Right ventricle myocardium inferior (tissue), 1 donor: ENCODE measurements around the gene ETS1. TPM values are rescaled to one million over a fixed set of nuclear protein-coding genes. Genes with fewer than 3 reads are reported as not detected.

Experiments
- ATAC-seq: fragments of 200-7000 bp; cut with Tn5 transposase; one replicate; pipeline ENCODE4 v1.9.1; 2020; ENCODE audit warnings: mild to moderate bottlenecking, moderate library complexity
- DNase-seq: peaks from one replicate; pipeline ENCODE4 v3.0.0; 2021; ENCODE audit errors: missing footprints
- intact Hi-C: fragments of 100-400 bp; cut with DNase I; formaldehyde crosslinking; loops from one replicate; pipeline ENCODE4 v1.11.0; 2022
- total RNA-seq: library from RNA; stranded (reverse); fragmentation: NEBNext Ultra II Directional; extraction: Animal tissue kit (Norgen Biotek cat#: 25700); gene quantifications from one replicate; pipeline ENCODE4 v1.2.1, GENCODE V29; 2021
- donor health status: DM: no; HTN: yes; CAD: no; lungs with severe emphysema.

ETS1 gene
- total RNA-seq, 1 donor from 2014 or later: 53.2 TPM

- intact Hi-C loops: no loop called here
- ATAC-seq (no peak), DNase-seq (no peak)
These were observed 86.3 kb downstream of the ETS1 start for GRCh38 chr11:128501008-128501407.

GRCh38 chr11:128500493-128500892 is 86.9 kb downstream of the ETS1 start:
- DNase-seq (no peak), ATAC-seq (no peak)
- intact Hi-C loops: no loop called here

DNA sequence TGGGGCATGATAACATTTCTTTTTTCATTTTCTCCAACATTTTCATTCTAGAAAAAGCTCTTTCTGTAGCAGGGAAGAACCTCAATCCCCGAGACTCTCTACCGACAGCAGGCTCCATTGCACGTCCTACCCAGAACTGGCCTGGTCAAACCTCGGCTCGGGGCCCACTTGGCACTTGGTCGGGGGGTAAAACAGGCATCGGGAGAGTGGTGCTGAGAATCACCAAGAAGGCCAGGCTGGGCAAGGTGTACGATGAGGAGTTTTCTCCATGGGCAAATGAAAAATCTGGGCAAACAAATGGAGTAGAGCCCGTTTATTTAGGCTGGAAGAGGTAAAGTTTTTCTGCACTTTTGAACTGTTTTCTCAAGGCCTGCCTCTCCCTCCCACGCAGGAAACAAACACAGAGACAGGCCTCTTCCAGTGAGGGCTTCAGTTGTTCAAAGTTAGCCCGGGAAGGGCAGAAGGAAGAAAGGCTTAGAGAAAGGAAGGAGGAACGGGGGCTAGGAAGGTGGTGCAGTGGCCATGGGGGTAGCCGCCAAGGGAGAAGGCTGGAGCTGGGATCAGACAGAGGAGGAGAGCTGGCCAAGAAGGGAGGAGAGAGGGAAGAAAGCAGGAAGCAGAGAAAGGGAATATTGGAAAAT is 87.6 kb downstream of the ETS1 start:
- ATAC-seq: no peak
- DNase-seq: no peak
- intact Hi-C loops: no loop called here

- DNase-seq (no peak), ATAC-seq (no peak)
- intact Hi-C loops: no loop called here
These were observed 88.6 kb downstream of the ETS1 start for GRCh38 chr11:128498721-128499245.

- no peak for DNase-seq
- no peak for ATAC-seq
- intact Hi-C loops: no loop called here
These were observed 89.6 kb downstream of the ETS1 start for GRCh38 chr11:128497776-128498095.

DNA sequence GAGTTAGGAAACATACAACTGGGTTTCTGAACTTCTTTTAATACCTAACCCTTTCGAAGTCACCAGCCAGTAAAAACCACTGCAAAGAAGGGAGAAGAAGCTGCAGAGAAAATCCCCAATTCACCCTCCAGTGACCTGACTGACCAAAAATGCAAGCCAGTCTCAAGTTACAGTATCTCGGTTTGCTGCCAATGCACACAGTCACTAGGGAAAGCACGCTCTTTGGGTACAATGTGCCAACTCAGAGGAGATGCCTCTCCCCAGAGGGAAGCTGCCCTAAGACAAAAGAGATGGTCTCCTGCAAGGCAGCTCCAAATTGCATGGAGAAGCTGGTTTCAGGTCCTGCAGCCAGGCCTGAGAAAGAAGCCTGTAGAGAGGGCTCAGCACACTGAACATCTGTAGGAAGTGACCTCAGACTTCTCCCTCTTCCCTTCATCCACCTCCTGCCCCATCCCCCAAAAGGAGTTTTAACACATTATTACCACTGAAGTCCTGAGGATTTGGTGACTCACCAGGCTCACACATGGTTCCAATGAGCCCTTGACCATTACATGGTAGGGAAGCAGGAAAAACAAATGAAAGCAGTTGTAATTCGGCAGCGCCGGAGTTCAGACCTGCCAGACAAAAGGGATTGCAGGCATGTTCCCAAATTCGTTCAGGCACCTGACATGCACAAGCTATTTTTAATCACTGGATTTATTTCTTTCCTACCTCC is 90.1 kb downstream of the ETS1 start:
- ATAC-seq (peak; percentile 75), DNase-seq (no peak)
- intact Hi-C loops: no loop called here

- intact Hi-C loops: no loop called here
- no peak for DNase-seq
- ATAC-seq: peak; percentile 43
These were observed 90.7 kb downstream of the ETS1 start for GRCh38 chr11:128496692-128497060.

GRCh38 chr11:128496249-128496648 is 91.1 kb downstream of the ETS1 start:
- DNase-seq (no peak), ATAC-seq (peak; percentile 7)
- intact Hi-C loops: no loop called here

DNA sequence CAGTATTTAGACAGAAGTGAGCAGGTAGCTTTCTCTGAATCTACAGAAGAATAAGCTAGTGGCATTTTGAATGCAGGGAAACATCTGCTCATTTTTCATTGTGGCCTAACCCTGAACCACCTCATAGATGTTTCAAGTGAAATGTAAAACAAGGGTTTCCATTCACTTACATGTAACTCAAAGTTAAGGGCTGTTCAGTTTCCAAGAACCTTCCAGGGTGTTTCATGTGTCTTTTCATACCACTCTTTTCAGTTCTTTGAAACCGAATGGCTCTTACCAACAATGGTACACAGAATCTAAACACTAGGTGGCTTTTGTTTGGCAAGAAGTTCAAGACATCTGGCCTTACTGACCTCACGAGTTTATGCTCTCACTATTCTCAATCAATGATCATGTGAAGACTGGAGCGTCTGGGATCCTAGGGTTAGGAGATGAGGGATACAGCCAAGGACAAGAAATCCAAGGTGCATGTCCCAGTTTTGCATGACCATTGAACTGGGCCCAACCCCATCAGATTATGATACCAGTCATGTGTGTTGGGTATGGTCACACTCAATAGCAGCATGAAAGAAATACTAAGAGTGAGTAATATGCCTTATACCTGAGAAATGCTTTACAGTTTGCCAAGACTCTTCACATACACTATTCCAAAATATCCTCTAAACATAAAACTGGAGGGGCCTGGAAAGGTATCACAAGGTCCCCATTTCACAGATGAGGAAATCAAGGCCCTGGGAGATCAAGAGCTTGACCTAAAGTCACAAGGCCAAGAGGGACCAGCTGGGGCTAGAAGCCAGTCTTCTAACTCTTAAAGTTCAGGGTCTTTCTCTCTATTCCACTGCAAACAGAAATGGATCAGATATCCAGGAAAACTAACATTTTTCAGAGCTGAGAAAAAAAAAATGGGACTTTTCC is 92.7 kb downstream of the ETS1 start:
- intact Hi-C loops: no loop called here
- no peak for ATAC-seq
- no peak for DNase-seq

GRCh38 chr11:128493570-128493965 is 93.8 kb downstream of the ETS1 start:
- intact Hi-C loops: no loop called here
- no peak for DNase-seq
- ATAC-seq: no peak

GRCh38 chr11:128492903-128493569 is 94.3 kb downstream of the ETS1 start:
- intact Hi-C loops: no loop called here
- no peak for ATAC-seq
- DNase-seq: no peak

GRCh38 chr11:128492461-128492860 is 94.9 kb downstream of the ETS1 start:
- intact Hi-C loops: no loop called here
- DNase-seq (no peak), ATAC-seq (no peak)

- DNase-seq (no peak), ATAC-seq (no peak)
- intact Hi-C loops: no loop called here
These were observed 96.0 kb downstream of the ETS1 start for GRCh38 chr11:128491195-128491936.

DNA sequence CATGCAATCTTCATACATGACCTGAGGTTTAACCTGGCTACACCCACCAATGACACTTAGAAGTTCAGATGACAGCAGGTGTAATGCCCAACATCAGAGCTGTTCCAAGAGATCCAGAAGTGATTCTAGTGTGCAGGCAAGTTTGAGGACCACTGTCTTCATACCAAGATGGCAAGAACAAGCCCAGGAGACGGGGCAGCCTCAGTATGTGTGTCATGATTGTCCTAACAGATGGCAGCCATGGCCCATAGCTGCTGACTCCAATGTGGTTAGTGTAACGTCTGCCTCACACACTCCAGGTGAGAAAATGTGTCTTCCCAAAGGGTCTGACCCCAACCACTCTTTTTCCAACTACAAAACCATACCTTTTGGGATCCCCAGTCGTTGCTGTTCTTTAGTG is 97.3 kb downstream of the ETS1 start:
- no peak for DNase-seq
- intact Hi-C loops: no loop called here
- no peak for ATAC-seq

DNA sequence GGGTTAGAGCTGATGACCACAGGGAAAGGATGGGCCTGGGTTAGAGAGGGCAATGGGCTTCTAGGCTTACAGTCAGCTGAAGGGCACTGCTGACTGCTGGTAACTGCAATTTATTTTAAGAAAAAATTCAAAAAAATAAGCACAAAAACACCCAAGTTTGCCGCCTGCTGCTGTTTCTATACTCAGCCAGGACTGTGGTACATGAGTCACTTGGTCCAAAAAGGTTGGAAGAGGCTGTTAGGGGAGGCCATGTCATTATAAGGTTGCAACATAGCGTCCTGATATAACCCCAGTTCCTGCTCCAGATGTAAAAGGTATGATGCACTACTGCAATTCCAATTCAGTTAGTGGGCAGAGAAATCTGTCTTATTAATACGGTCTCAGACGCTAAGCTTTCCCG is 98.9 kb downstream of the ETS1 start:
- ATAC-seq (peak; percentile 87), DNase-seq (no peak)
- intact Hi-C loops: no loop called here

DNA sequence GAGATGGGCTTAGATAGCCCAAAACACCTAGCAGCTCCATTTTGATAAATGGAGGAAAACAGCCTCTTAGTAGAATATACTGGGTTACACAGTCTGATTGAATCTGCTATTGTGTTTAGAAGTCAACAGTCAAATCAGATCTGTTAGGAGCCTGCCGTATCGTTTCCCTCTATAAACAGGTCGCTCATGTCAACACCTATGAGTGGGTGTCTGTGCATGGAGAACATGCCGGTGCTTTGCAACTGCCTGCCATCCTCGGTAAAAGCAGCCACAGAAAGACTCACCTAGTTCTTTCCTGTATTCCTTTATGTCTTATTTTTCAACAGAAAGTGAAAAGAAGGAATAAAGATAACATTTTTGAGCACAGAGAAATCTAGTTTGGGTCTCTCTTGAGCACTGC is 99.4 kb downstream of the ETS1 start:
- intact Hi-C loops: no loop called here
- no peak for DNase-seq
- peak; percentile 73 for ATAC-seq

DNA sequence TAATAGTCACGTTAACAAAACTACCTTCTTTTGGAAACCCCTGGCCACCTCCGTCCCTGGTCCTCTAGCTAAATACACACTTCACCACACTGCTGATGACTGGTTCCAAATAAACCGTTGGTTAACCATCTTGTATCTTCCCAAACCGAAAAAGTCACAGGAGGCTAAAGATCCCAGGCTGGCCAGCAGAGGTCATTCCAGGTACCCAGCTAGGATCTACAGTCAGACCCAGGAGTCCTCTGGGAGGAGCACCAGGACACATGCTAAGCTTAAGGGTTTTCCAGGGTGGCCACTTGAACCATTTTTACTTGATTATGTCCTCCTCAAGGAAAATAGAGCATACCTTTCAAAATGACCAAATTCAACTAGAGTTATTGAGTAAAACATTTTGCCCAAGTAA is 103.2 kb downstream of the ETS1 start:
- ATAC-seq: no peak
- no peak for DNase-seq
- intact Hi-C loops: no loop called here

- intact Hi-C loops: no loop called here
- no peak for ATAC-seq
- DNase-seq: no peak
These were observed 104.1 kb downstream of the ETS1 start for GRCh38 chr11:128483211-128483788.
